B cell (primary cell): ENCODE measurements around the gene GABPB1. TPM values are rescaled to one million over a fixed set of nuclear protein-coding genes. Genes with fewer than 3 reads are reported as not detected.

Source experiments
- ATAC-seq: fragments of 200-7000 bp; cut with Tn5 transposase; one replicate; pipeline ENCODE4 v1.10.0; 2021; ENCODE audit warnings: low read depth, mild to moderate bottlenecking, moderate number of reproducible peaks, moderate library complexity
- CTCF ChIA-PET: fragments of 350-600 bp; sonication (Branson Sonifier 250); formaldehyde crosslinking; loops from one replicate; lab custom pipeline; 2021; ENCODE audit warnings: antibody characterized with exemption, inconsistent platforms; lab: Charles Lee
- POLR2A ChIA-PET: fragments of 350-600 bp; sonication (Branson Sonifier 250); formaldehyde crosslinking; loops from one replicate; lab custom pipeline; 2021; ENCODE audit warnings: antibody characterized with exemption; lab: Charles Lee
- DNase-seq: peaks from one replicate; pipeline ENCODE4 v3.0.0; 2013
- H2AFZ ChIP-seq: 2 replicates; pipeline ENCODE4 v1.6.1; 2012; ENCODE audit warnings: mild to moderate bottlenecking, low read depth, low read length; ENCODE audit not compliant: insufficient read depth, poor library complexity, severe bottlenecking
- H3K27ac ChIP-seq, 2 donors: 1 replicate in 1 of 2; 2 replicates in 1 of 2; pipeline ENCODE4 v1.5.1; 2012 to 2013; ENCODE audit warnings: low read length in 2 of 2, mild to moderate bottlenecking in 2 of 2, moderate library complexity in 1 of 2
- H3K27me3 ChIP-seq, 4 experiments: fragments of 200-600 bp in 1 of 4; sonication (generic) in 1 of 4; replicated peaks in 1 of 4; 1 replicate in 2 of 4; 2 replicates in 2 of 4; pipeline versions ENCODE4 v1.6.1 to v1.7.0; 2013 to 2016; ENCODE audit warnings: low read length in 3 of 4, mild to moderate bottlenecking in 2 of 4, mixed read lengths in 1 of 4, moderate library complexity in 1 of 4; ENCODE audit not compliant: insufficient read depth in 4 of 4, control insufficient read depth in 3 of 4; ENCODE audit errors: control extremely low read depth in 1 of 4
- H3K36me3 ChIP-seq, 2 experiments: replicated peaks in 1 of 2; 1 replicate in 1 of 2; 2 replicates in 1 of 2; pipeline versions ENCODE4 v1.6.1 to v1.7.1; 2013; ENCODE audit warnings: low read length in 1 of 2; ENCODE audit not compliant: insufficient read depth in 2 of 2, control insufficient read depth in 1 of 2; ENCODE audit errors: control extremely low read depth in 1 of 2, extremely low read depth in 1 of 2
- H3K4me1 ChIP-seq, 2 donors: fragments of 200-600 bp in 1 of 2; sonication (generic) in 1 of 2; 1 replicate in 1 of 2; 2 replicates in 1 of 2; pipeline versions ENCODE4 v1.5.1 to v1.6.1; 2013 to 2017; ENCODE audit warnings: low read length in 2 of 2; ENCODE audit not compliant: control insufficient read depth in 2 of 2, insufficient read depth in 2 of 2
- H3K4me2 ChIP-seq: replicated peaks from 2 replicates; pipeline ENCODE3; 2012; ENCODE audit warnings: mild to moderate bottlenecking, low read depth, low read length; ENCODE audit not compliant: poor library complexity, severe bottlenecking
- H3K4me3 ChIP-seq, 5 experiments: fragments of 200-600 bp in 1 of 5; sonication (generic) in 1 of 5; 1 replicate in 3 of 5; 2 replicates in 2 of 5; pipeline versions ENCODE4 v1.5.1 to v1.7.0; 2011 to 2016; ENCODE audit warnings: low read length in 4 of 5, mild to moderate bottlenecking in 4 of 5, low read depth in 2 of 5, control low read depth in 1 of 5, moderate library complexity in 1 of 5; ENCODE audit not compliant: insufficient read depth in 1 of 5; ENCODE audit errors: control extremely low read depth in 1 of 5, extremely low read depth in 1 of 5
- H3K79me2 ChIP-seq: fragments of 200-600 bp; sonication (generic); one replicate; pipeline ENCODE4 v1.6.0; 2016; ENCODE audit warnings: low read length; ENCODE audit not compliant: control insufficient read depth, insufficient read depth
- H3K9ac ChIP-seq: fragments of 200-600 bp; sonication (generic); 2 replicates; pipeline ENCODE4 v1.6.1; 2017; ENCODE audit warnings: mild to moderate bottlenecking, low read length, moderate library complexity
- H3K9me3 ChIP-seq, 3 donors: one replicate each; pipeline versions ENCODE4 v1.6.1 to v1.7.1; 2013; ENCODE audit warnings: low read length in 2 of 3; ENCODE audit not compliant: control insufficient read depth in 2 of 3, insufficient read depth in 1 of 3; ENCODE audit errors: control extremely low read depth in 1 of 3
- H4K20me1 ChIP-seq: 2 replicates; pipeline ENCODE4 v1.6.0; 2012; ENCODE audit warnings: mild to moderate bottlenecking, low read length; ENCODE audit not compliant: insufficient read depth, control insufficient read depth, poor library complexity, severe bottlenecking
- H3K27ac Mint-ChIP-seq: one replicate; pipeline ENCODE4 v1.8.0; 2021; ENCODE audit warnings: mixed read lengths
- H3K27me3 Mint-ChIP-seq: one replicate; pipeline ENCODE4 v1.8.0; 2021; ENCODE audit warnings: mixed read lengths
- H3K4me1 Mint-ChIP-seq: one replicate; pipeline ENCODE4 v1.8.0; 2021; ENCODE audit warnings: mixed read lengths
- H3K4me3 Mint-ChIP-seq: one replicate; pipeline ENCODE4 v1.8.0; 2021; ENCODE audit warnings: mixed read lengths
- H3K9me3 Mint-ChIP-seq: one replicate; pipeline ENCODE4 v1.8.0; 2022; ENCODE audit warnings: mixed read lengths; ENCODE audit not compliant: insufficient read depth
- CTCF ChIP-seq: fragments of 200-600 bp; IDR thresholded peaks from one replicate; pipeline ENCODE4 v1.8.0; 2022; ENCODE audit warnings: antibody characterized with exemption, mild to moderate bottlenecking
- EZH2 ChIP-seq: IDR thresholded peaks from 2 replicates; pipeline ENCODE4 v1.6.1; 2012; ENCODE audit warnings: borderline replicate concordance, low read depth, mild to moderate bottlenecking, moderate library complexity, low read length; ENCODE audit not compliant: insufficient read depth, poor library complexity, severe bottlenecking
- WGBS: methylation state at CpG from one replicate; pipeline ENCODE4 v1.1.5; 2013; ENCODE audit warnings: missing lambda C conversion rate; ENCODE audit not compliant: insufficient coverage; 5-methylcytosine and 5-hydroxymethylcytosine counted together
- intact Hi-C: fragments of 100-400 bp; cut with micrococcal nuclease; formaldehyde crosslinking; loops from one replicate; pipeline ENCODE4 v1.10.0; 2022
- polyA plus RNA-seq: library from polyadenylated mRNA; depleted of rRNA; stranded (reverse); fragments of >200 nt; gene quantifications from 2 replicates; pipeline ENCODE4 v1.2.3, GENCODE V29; 2012
- total RNA-seq, 2 donors: library from RNA; stranded (reverse); fragments of 120-200 nt in 1 of 2; gene quantifications; 1 replicate in 1 of 2; 2 replicates in 1 of 2; pipeline versions ENCODE4 v1.2.3 to v1.2.4, GENCODE V29; 2013 to 2022

Gene GABPB1
- total and polyA plus RNA-seq, 2 donors (not counting 1 experiment from before 2014, with no cell fraction given) = 24.1 to 37.1 TPM

- DNase-seq = no peak
- H4K20me1 ChIP-seq = no peaks in the 10 kb centered on the region
- intact Hi-C loops = no loop called here
- no peak overlapping the region for H3K4me3 ChIP-seq
- CTCF ChIA-PET = interaction anchor here (0.6 to 0.7 kb wide), 3 partner anchors 37 to 238 kb away, joined by 3 to 4 read pairs (median 3); no protein-coding TSS in a partner anchor
- H3K27me3 Mint-ChIP-seq = peaks cover under 1% of the 10 kb centered on the region
- no peaks in the 10 kb centered on the region for H3K9me3 ChIP-seq
- ATAC-seq = no peak
- H2AFZ ChIP-seq = no peak overlapping the region
- POLR2A ChIA-PET = no interaction called here
- no peak overlapping the region for H3K4me2 ChIP-seq
- WGBS = 83% methylated on average over 4 of the region's 5 CpGs
- H3K4me3 Mint-ChIP-seq = no peak overlapping the region
- H3K36me3 ChIP-seq = no peaks in the 10 kb centered on the region
- H3K27ac ChIP-seq = no peak overlapping the region
- no peaks in the 10 kb centered on the region for H3K27me3 ChIP-seq
- no peak for TF ChIP-seq CTCF
- no peak for TF ChIP-seq EZH2
- no peak overlapping the region for H3K9ac ChIP-seq
- no peaks in the 10 kb centered on the region for H3K79me2 ChIP-seq
- H3K9me3 Mint-ChIP-seq = no peaks in the 10 kb centered on the region
- no peak overlapping the region for H3K27ac Mint-ChIP-seq
- H3K4me1 ChIP-seq = peaks cover 0 to 9% of the 10 kb centered on the region in 2 donors
- peaks cover 9% of the 10 kb centered on the region for H3K4me1 Mint-ChIP-seq
These were observed 95.7 kb downstream of the GABPB1 start for GRCh38 chr15:50259276-50259675.

GRCh38 chr15:50257924-50258323 lies 97.1 kb downstream of the GABPB1 start:
- Mint-ChIP-seq H3K4me1 (peaks cover 9% of the 10 kb centered on the region), H3K27ac (no peak overlapping the region), H3K9me3 (no peaks in the 10 kb centered on the region), H3K27me3 (no peaks in the 10 kb centered on the region), H3K4me3 (no peak overlapping the region)
- Histone ChIP-seq H3K4me1 (peaks cover 0 to 9% of the 10 kb centered on the region in 2 donors), H3K4me3 (no peak overlapping the region), H3K27me3 (no peaks in the 10 kb centered on the region), H3K9me3 (no peaks in the 10 kb centered on the region), H3K36me3 (no peaks in the 10 kb centered on the region), H4K20me1 (no peaks in the 10 kb centered on the region), H2AFZ (no peak overlapping the region), H3K79me2 (no peaks in the 10 kb centered on the region), H3K27ac (no peak overlapping the region), H3K9ac (no peak overlapping the region), H3K4me2 (no peak overlapping the region)
- POLR2A ChIA-PET = no interaction called here
- DNase-seq = no peak
- no peak for TF ChIP-seq CTCF
- no peak for TF ChIP-seq EZH2
- CTCF ChIA-PET = no interaction called here
- intact Hi-C loops = no loop called here
- no CpG with 5 or more reads among the region's 3 CpGs for WGBS
- ATAC-seq = no peak
